Measurements from ENCODE around the gene INSYN1. TPM values are rescaled to one million over a fixed set of nuclear protein-coding genes. Genes with fewer than 3 reads are reported as not detected.

INSYN1 gene
- total RNA-seq, 2 experiments from 2014 or later, result not detected

DNA sequence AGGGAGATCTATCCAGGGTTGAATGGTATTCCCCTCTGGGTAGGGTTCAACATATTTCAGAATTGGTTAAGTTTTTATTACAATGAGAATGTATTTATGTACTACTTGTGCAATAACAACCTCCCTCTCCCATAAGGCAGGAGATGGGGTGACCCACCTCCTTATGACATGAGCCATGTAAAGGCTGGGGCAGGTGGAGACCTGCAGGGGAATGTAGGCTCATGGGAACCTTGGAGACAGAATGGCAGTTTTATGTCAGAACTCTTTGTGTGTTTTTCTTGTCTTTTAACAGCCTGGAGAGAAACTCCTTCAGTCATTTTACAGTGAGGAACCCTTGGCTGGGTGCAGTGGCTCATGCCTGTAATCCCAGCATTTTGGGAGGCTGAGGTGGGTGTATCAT lies 24.6 kb upstream of the INSYN1 start:
- intact Hi-C loops (cut with micrococcal nuclease; ENCODE audit: unreplicated experiment), result no loop called here
- no peak overlapping the region for H3K4me2 ChIP-seq (ENCODE audit: low read length)
- no peaks in the 10 kb centered on the region for H3K9me2 ChIP-seq (ENCODE audit: insufficient read depth, low read length)
- no peaks in the 10 kb centered on the region for H3K79me2 ChIP-seq (ENCODE audit: insufficient read depth, low read depth, low read length)
- ChIA-PET CTCF (ENCODE audit: unreplicated experiment) (no interaction called here), POLR2A (no interaction called here)
- no peak for DNase-seq (ENCODE audit: low spot score)
- H3K27ac ChIP-seq (ENCODE audit: low read depth, low read length, poor library complexity, severe bottlenecking), result no peak overlapping the region
- no peaks in the 10 kb centered on the region for H3K9me3 ChIP-seq (ENCODE audit: low read length)
- H3K4me1 ChIP-seq (ENCODE audit: insufficient read depth, low read length, poor library complexity, severe bottlenecking), result no peaks in the 10 kb centered on the region
- H4K20me1 ChIP-seq (ENCODE audit: insufficient read depth, low read length), result no peaks in the 10 kb centered on the region
- H2AFZ ChIP-seq (ENCODE audit: low read length), result no peak overlapping the region
- TF ChIP-seq, protein P1, sequence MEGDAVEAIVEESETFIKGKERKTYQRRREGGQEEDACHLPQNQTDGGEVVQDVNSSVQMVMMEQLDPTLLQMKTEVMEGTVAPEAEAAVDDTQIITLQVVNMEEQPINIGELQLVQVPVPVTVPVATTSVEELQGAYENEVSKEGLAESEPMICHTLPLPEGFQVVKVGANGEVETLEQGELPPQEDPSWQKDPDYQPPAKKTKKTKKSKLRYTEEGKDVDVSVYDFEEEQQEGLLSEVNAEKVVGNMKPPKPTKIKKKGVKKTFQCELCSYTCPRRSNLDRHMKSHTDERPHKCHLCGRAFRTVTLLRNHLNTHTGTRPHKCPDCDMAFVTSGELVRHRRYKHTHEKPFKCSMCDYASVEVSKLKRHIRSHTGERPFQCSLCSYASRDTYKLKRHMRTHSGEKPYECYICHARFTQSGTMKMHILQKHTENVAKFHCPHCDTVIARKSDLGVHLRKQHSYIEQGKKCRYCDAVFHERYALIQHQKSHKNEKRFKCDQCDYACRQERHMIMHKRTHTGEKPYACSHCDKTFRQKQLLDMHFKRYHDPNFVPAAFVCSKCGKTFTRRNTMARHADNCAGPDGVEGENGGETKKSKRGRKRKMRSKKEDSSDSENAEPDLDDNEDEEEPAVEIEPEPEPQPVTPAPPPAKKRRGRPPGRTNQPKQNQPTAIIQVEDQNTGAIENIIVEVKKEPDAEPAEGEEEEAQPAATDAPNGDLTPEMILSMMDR (conservative IDR thresholded peaks at IDR 0.05; ENCODE audit: low read length), result no peak
- no peak for TF ChIP-seq EZH2phosphoT487 (IDR thresholded peaks at IDR 0.05; ENCODE audit: borderline replicate concordance, low read depth, low read length)
- H3K36me3 ChIP-seq (ENCODE audit: insufficient read depth, low read length), result no peaks in the 10 kb centered on the region
- no peak overlapping the region for H3K4me3 ChIP-seq (ENCODE audit: low read depth, low read length, poor library complexity, severe bottlenecking)
- no TSS peak for BruUV-seq (replicated peaks)

DNA sequence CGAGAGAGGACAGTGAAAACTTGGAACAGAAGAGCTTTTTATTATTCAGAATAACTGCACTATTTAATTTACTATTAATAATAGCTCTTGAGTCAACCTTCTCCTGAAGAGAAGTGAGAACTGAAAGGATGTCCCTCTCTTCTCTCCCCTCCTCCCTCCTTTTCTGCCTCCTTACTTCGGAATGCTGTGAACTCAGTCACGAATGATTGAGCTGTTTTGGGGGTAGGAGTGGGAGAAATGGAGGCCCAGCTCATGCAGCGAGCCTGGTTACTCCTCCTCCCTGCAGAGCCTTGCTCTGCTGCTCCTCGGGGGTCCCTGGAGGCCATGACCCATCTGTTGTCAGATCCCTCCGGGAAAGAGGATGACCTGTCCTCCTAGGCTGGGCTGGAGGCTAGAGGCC lies 20.3 kb upstream of the INSYN1 start:
- POLR2A ChIA-PET, result interaction anchor here (1.0 kb wide), 2 partner anchors 9 to 12 kb away, joined by 3 read pairs; no protein-coding TSS in a partner anchor

DNA sequence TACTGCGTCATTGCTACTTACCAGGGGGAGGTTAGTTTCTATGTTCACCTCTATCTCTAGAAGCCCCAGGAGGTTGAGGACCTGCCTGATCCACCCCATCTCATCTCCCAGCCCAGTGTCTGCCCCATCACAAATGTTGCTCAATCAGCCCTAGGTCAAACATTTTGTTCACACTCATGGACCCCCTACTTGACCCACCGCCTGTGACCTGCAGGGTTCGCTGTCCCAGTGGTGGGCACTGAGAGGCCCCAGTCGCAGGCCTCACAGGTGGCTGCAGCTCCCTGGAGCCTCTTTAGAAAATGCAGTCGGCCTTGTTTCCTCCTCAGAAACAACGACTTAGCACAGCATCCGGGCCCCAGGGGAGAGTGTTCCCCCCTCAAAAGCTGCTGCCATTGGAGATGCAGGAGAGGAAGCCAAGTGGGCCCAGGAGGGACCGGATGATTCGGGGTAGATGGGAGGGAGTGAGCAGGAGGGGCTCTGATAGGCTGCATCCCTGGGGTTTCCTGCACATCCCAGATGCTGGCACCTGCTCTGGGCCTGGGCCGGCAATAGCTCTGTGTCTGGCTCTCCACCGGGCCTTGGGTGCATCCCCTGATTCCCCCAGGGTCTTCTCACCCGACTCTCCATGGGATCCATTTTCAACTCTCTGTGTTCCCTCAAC lies 18.4 kb upstream of the INSYN1 start:
- POLR2A ChIA-PET, result no interaction called here
- Histone ChIP-seq H3K36me3 (ENCODE audit: insufficient read depth, low read length) (no peaks in the 10 kb centered on the region), H3K9me2 (ENCODE audit: insufficient read depth, low read length) (no peaks in the 10 kb centered on the region), H2AFZ (ENCODE audit: low read length) (no peak overlapping the region), H3K79me2 (ENCODE audit: insufficient read depth, low read depth, low read length) (no peaks in the 10 kb centered on the region), H3K9me3 (ENCODE audit: low read length) (no peaks in the 10 kb centered on the region), H3K4me2 (ENCODE audit: low read length) (no peak overlapping the region), H3K4me1 (ENCODE audit: insufficient read depth, low read length, poor library complexity, severe bottlenecking) (no peaks in the 10 kb centered on the region), H3K27ac (ENCODE audit: low read depth, low read length, poor library complexity, severe bottlenecking) (no peak overlapping the region), H4K20me1 (ENCODE audit: insufficient read depth, low read length) (no peaks in the 10 kb centered on the region), H3K4me3 (ENCODE audit: low read depth, low read length, poor library complexity, severe bottlenecking) (no peak overlapping the region)
- DNase-seq (ENCODE audit: low spot score), result no peak
- TF ChIP-seq, protein P1 (conservative IDR thresholded peaks at IDR 0.05; ENCODE audit: low read length), result no peak
- TF ChIP-seq EZH2phosphoT487 (IDR thresholded peaks at IDR 0.05; ENCODE audit: borderline replicate concordance, low read depth, low read length), result no peak
- CTCF ChIA-PET (ENCODE audit: unreplicated experiment), result no interaction called here
- intact Hi-C loops (cut with micrococcal nuclease; ENCODE audit: unreplicated experiment), result no loop called here
- no TSS peak for BruUV-seq (replicated peaks)

More for the DNA sequence above, 20.3 kb upstream of the INSYN1 start:
- TF ChIP-seq EZH2phosphoT487 (IDR thresholded peaks at IDR 0.05; ENCODE audit: borderline replicate concordance, low read depth, low read length), result no peak
- TF ChIP-seq, protein P1 (conservative IDR thresholded peaks at IDR 0.05; ENCODE audit: low read length), result no peak
- no peak overlapping the region for H3K4me3 ChIP-seq (ENCODE audit: low read depth, low read length, poor library complexity, severe bottlenecking)
- no peaks in the 10 kb centered on the region for H3K9me2 ChIP-seq (ENCODE audit: insufficient read depth, low read length)
- no peaks in the 10 kb centered on the region for H3K79me2 ChIP-seq (ENCODE audit: insufficient read depth, low read depth, low read length)
- no peak for DNase-seq (ENCODE audit: low spot score)
- H3K27ac ChIP-seq (ENCODE audit: low read depth, low read length, poor library complexity, severe bottlenecking), result no peak overlapping the region
- H3K9me3 ChIP-seq (ENCODE audit: low read length), result no peaks in the 10 kb centered on the region
- no peak overlapping the region for H3K4me2 ChIP-seq (ENCODE audit: low read length)
- no peaks in the 10 kb centered on the region for H3K4me1 ChIP-seq (ENCODE audit: insufficient read depth, low read length, poor library complexity, severe bottlenecking)
- H4K20me1 ChIP-seq (ENCODE audit: insufficient read depth, low read length), result no peaks in the 10 kb centered on the region
- no peak overlapping the region for H2AFZ ChIP-seq (ENCODE audit: low read length)
- BruUV-seq (replicated peaks), result no TSS peak
- CTCF ChIA-PET (ENCODE audit: unreplicated experiment), result no interaction called here
- intact Hi-C loops (cut with micrococcal nuclease; ENCODE audit: unreplicated experiment), result no loop called here
- no peaks in the 10 kb centered on the region for H3K36me3 ChIP-seq (ENCODE audit: insufficient read depth, low read length)
